ENCODE results near the gene GPR42.
"Not testable (repeated sequence)": the region's sequence is repeated elsewhere in the genome, so short reads cannot be mapped to it uniquely, and the experiment has no call there.

GPR42 gene

GRCh38 chr19:35347171-35347929 is 23.5 kb upstream of the GPR42 start, which contains the start of gene FFAR1:
TSS of gene FFAR1 (plus strand) at chr19:35347902. CDS start at chr19:35351552, 3,650 bp downstream.
- no peak for DNase-seq

GRCh38 chr19:35347930-35348298 is 23.0 kb upstream of the GPR42 start:
- DNase-seq: no peak

- DNase-seq: no peak
Measured at GRCh38 chr19:35348911-35349611, 21.8 kb upstream of the GPR42 start.

DNA sequence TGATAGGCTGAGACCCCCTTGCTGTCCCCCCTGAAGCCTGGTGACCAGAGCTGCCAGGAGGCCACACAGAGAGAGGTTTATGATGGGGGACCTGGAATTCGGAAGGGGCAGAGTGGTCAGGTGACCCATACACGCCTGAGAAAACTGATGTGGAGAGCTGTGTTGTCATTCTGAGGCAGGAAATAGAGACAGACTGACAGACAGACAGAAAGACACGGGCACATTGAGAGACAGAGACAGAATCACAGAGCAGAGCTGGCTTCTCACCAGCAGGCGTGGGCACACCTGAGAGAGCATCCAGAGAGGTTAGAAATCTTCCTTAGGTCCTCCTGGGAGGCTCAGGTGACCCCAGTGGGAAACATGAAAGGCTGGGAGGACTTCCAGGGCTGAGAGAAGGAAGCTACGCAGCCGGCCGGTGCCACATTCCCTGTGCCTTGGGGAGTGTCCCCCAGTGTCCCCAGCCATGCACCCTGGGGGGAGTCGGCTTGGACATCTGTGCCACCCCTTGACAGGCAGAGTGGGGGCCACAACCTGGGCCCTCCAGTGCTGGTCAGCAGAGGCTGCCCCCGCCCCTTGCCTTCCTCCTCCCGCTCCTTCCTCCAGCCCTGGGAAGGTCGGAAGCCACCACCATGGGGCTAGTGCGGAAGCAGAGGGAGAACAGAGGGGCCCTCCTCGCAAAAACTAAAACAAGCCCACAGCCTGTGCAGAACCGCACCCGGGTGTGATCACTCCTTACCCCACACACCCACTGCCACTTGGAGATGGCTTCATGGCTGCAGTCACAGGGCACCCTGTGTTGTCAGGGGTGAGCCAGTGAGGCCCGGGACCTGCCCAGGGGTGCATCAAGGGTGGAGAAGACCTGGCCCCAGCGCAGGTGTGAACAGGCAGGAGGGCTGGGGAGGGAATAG is 21.0 kb upstream of the GPR42 start:
- no peak for DNase-seq

GRCh38 chr19:35350591-35350990 is 20.3 kb upstream of the GPR42 start:
- DNase-seq: no peak

- no peak for DNase-seq
Measured at GRCh38 chr19:35351411-35352176, 19.3 kb upstream of the GPR42 start.

GRCh38 chr19:35352177-35352447 is 18.8 kb upstream of the GPR42 start:
- no peak for DNase-seq

GRCh38 chr19:35352448-35353304 is 18.2 kb upstream of the GPR42 start:
- peak; percentile 28 for DNase-seq

DNA sequence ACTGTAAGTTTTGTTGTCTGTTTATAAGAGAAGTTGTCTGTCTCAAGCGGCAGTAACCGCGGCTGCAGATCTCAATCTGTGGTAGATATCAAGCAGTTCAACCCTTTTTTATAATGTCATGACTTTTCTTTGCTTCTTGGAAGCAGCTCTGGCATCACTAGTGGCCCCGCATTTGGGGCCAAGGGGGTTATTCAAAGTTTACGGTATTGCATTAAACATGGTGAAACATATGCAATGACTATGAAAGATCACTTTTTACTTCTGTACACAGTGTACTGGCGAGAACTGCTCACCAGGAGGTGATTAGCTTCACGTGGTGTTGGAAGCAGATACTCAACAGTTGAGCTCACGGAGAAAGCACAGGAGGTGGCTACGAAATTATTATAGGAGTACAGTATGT is 17.2 kb upstream of the GPR42 start:
- DNase-seq: no peak

GRCh38 chr19:35354898-35355297 is 16.0 kb upstream of the GPR42 start:
- DNase-seq: no peak

- DNase-seq: no peak
Measured at GRCh38 chr19:35355791-35356460, 14.9 kb upstream of the GPR42 start.

- DNase-seq: no peak
Measured at GRCh38 chr19:35357867-35358573, 12.8 kb upstream of the GPR42 start, which contains the start of gene FFAR3. TSS of gene FFAR3 (plus strand) at chr19:35358460. CDS start at chr19:35358891, 431 bp downstream.

- not testable (repeated sequence) for DNase-seq
Measured at GRCh38 chr19:35358834-35359233, 12.0 kb upstream of the GPR42 start.

- DNase-seq: not testable (repeated sequence)
Measured at GRCh38 chr19:35359395-35359794, 11.5 kb upstream of the GPR42 start.

DNA sequence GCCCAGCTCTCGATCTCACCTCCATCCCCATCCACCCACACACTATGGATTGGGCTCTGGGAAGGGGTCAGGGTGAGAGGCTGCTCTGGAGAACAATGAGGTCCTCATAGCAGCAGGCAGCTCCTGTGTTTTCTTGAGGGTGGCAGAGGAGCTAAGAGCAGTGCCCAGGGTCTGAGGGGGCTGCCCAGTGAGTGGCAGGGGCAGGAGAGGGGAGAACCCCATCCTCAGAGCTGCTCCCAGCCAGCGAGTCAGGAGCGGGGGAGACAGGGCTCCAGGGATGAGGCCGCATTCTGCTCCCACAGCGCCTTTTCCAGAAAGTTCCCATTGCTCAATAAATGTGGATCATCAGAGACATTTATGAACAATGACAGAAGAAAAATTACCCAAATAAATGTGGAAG is 10.8 kb upstream of the GPR42 start:
- DNase-seq: not testable (repeated sequence)

- DNase-seq: no peak
Measured at GRCh38 chr19:35360880-35361420, 9.9 kb upstream of the GPR42 start.

DNA sequence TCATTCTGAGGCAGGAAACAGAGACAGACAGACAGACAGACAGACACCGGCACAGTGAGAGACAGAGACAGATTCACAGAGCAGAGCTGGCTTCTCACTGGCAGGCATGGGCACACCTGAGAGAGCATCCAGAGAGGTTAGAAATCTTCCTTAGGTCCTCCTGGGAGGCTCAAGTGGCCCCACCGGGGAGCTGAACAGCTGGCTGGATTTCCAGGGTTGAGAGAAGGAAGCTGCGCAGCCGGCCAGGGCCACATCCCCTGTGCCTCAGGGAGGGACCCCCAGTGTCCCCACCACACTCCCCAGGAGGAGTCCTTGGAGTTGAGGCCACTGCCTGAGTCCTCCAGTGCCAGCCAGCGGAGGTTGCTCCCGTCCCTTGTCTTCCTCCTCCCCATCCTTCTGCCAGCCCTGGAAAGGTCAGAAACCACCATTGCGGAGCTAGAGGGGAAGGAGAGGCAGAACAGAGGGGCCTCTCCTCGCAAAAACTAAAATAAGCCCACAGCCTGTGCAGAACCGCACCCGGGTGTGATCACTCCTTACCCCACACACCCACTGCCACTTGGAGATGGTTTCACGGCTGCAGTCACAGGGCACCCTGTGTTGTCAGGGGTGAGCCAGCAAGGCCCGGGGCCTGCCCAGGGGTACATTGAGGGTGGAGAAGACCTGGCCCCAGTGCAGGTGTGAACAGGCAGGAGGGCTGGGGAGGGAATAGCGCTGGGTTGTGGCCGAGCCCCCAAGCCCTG is 8.4 kb upstream of the GPR42 start:
- no peak for DNase-seq

DNA sequence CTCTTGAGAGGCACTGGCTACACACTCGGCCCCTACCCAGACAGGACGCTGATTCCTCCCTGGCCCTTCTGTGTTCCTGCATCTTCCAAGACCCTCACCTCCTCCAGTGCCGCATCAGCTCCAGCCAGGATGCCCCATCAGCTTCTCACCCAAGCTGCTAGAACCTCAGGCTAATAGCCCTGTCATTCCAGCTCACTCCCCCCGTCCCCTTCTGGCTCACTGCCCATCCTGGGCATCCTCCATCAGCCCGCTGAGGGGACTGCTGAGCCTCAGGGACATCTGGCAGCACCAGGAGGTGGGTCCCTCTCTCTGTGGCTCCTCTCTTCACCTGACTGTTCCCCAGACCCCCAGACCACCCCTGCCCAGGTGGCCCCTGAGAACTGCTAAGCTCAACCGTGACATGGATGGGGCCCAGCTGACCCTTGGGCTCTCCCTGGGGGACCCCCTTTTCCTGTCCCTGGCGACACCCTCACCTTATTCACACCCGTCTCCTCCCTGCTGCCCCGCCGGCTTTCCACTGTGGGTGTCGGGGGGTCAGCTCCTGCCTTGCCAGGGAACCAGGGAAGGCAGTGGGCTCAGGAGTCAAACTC is 7.8 kb upstream of the GPR42 start:
- DNase-seq: no peak
